Measurements from ENCODE around the gene MUC16. TPM values are rescaled to one million over a fixed set of nuclear protein-coding genes. Genes with fewer than 3 reads are reported as not detected.
"Not testable (repeated sequence)": the region's sequence is repeated elsewhere in the genome, so short reads cannot be mapped to it uniquely, and the experiment has no call there.

Gene MUC16
- total RNA-seq = under 0.01 TPM in 2 replicates

GRCh38 chr19:9009935-9010651 lies at the start of gene MUC16:
Gene MUC16, minus strand, starts transcription at chr19:9010409.
- no peak within 1 kb of the TSS for H3K4me3 ChIP-seq (ENCODE audit: low read depth, low read length)
- no peak for DNase-seq (ENCODE audit: low read depth)
- no peak for TF ChIP-seq CTCF (IDR thresholded peaks at IDR 0.05; ENCODE audit: insufficient read depth, low read depth, low read length)

- DNase-seq (ENCODE audit: low read depth) = no peak
Observed at GRCh38 chr19:9058905-9059667, 48.9 kb upstream of the MUC16 start.

GRCh38 chr19:9057505-9058258 lies 47.5 kb upstream of the MUC16 start:
- no peak for DNase-seq (ENCODE audit: low read depth)
- no peak overlapping the region for H3K4me3 ChIP-seq (ENCODE audit: low read depth, low read length)
- TF ChIP-seq CTCF (IDR thresholded peaks at IDR 0.05; ENCODE audit: insufficient read depth, low read depth, low read length) = no peak

More at GRCh38 chr19:9058905-9059667, 48.9 kb upstream of the MUC16 start:
- no peak overlapping the region for H3K4me3 ChIP-seq (ENCODE audit: low read depth, low read length)
- no peak for TF ChIP-seq CTCF (IDR thresholded peaks at IDR 0.05; ENCODE audit: insufficient read depth, low read depth, low read length)

GRCh38 chr19:9056131-9056530 lies 45.9 kb upstream of the MUC16 start:
- not testable (repeated sequence) for H3K4me3 ChIP-seq (ENCODE audit: low read depth, low read length); DNase-seq (ENCODE audit: low read depth)

- H3K4me3 ChIP-seq (ENCODE audit: low read depth, low read length) = no peak overlapping the region
- DNase-seq (ENCODE audit: low read depth) = no peak
- TF ChIP-seq CTCF (IDR thresholded peaks at IDR 0.05; ENCODE audit: insufficient read depth, low read depth, low read length) = no peak
Observed at GRCh38 chr19:9054765-9055164, 44.6 kb upstream of the MUC16 start.

- no peak overlapping the region for H3K4me3 ChIP-seq (ENCODE audit: low read depth, low read length)
- DNase-seq (ENCODE audit: low read depth) = no peak
- TF ChIP-seq CTCF (IDR thresholded peaks at IDR 0.05; ENCODE audit: insufficient read depth, low read depth, low read length) = no peak
Observed at GRCh38 chr19:9054207-9054606, 44.0 kb upstream of the MUC16 start.

- not testable (repeated sequence) for H3K4me3 ChIP-seq (ENCODE audit: low read depth, low read length); DNase-seq (ENCODE audit: low read depth)
Observed at GRCh38 chr19:9053674-9054073, 43.5 kb upstream of the MUC16 start.
